K562 (cell line): ENCODE measurements around the gene ZIC2. TPM values are rescaled to one million over a fixed set of nuclear protein-coding genes. Genes with fewer than 3 reads are reported as not detected.

ENCODE experiments used
- CCNT2 ChIP-seq: IDR thresholded peaks from 2 replicates; pipeline ENCODE4 v1.6.1; 2011; ENCODE audit warnings: borderline replicate concordance, low read depth, mild to moderate bottlenecking, moderate library complexity, mixed read lengths, low read length; ENCODE audit not compliant: insufficient read length; ENCODE audit errors: extremely low read depth
- CEBPZ ChIP-seq: fragments of 150-350 bp; IDR thresholded peaks from 2 replicates; pipeline ENCODE4 v1.6.1; 2014; ENCODE audit warnings: low read depth, mild to moderate bottlenecking, low read length, borderline replicate concordance
- CHCHD3 ChIP-seq: fragments of 250-450 bp; sonication (Bioruptor Pico); IDR thresholded peaks from 2 replicates; pipeline ENCODE4 v2.1.2; 2022; ENCODE audit warnings: mild to moderate bottlenecking
- CREB3L1 ChIP-seq: fragments of 450-650 bp; IDR thresholded peaks from 2 replicates; pipeline ENCODE4 v1.6.1; 2014; ENCODE audit warnings: low read depth, mild to moderate bottlenecking, moderate library complexity, borderline replicate concordance
- CREB5 ChIP-seq: fragments of 250-450 bp; sonication (Bioruptor Pico); IDR thresholded peaks from 2 replicates; pipeline ENCODE4 v1.5.0; 2020; ENCODE audit warnings: mild to moderate bottlenecking
- EWSR1 ChIP-seq: fragments of 450-650 bp; IDR thresholded peaks from 2 replicates; pipeline ENCODE4 v1.6.1; 2018; ENCODE audit warnings: borderline replicate concordance, mild to moderate bottlenecking, low read depth, moderate library complexity; ENCODE audit not compliant: partially characterized antibody
- KAT2B ChIP-seq: IDR thresholded peaks from one replicate; pipeline ENCODE4 v1.6.1; 2012; ENCODE audit warnings: low read depth, mild to moderate bottlenecking, control low read depth, inconsistent platforms, low read length, moderate library complexity
- NR3C1 ChIP-seq: sonication (generic); formaldehyde crosslinking; IDR thresholded peaks from 2 replicates; pipeline ENCODE4 v1.8.1; 2022; ENCODE audit warnings: missing genetic modification reagents
- POLR2G ChIP-seq: fragments of 200-400 bp; formaldehyde crosslinking; IDR thresholded peaks from 2 replicates; pipeline ENCODE4 v1.6.1; 2017; ENCODE audit warnings: low read depth, mild to moderate bottlenecking, antibody characterized with exemption, low read length, moderate library complexity
- RNF2 ChIP-seq: sonication (generic); IDR thresholded peaks from 2 replicates; pipeline ENCODE4 v1.6.1; 2016
- SP2 ChIP-seq: IDR thresholded peaks from 2 replicates; pipeline ENCODE4 v1.6.1; 2011; ENCODE audit warnings: mild to moderate bottlenecking, low read depth, low read length, moderate library complexity; ENCODE audit not compliant: poor library complexity, severe bottlenecking; ENCODE audit errors: extremely low read depth
- TFAP4 ChIP-seq: sonication (generic); formaldehyde crosslinking; IDR thresholded peaks from 2 replicates; pipeline ENCODE4 v1.8.0; 2022; ENCODE audit warnings: missing genetic modification reagents, mild to moderate bottlenecking, moderate library complexity, borderline replicate concordance
- ZBTB5 ChIP-seq: fragments of 450-650 bp; IDR thresholded peaks from 2 replicates; pipeline ENCODE4 v1.6.1; 2017; ENCODE audit warnings: antibody characterized with exemption
- ZNF395 ChIP-seq: fragments of 200-800 bp; sonication (Bioruptor generic); IDR thresholded peaks from 2 replicates; pipeline ENCODE4 v1.6.1; 2017; ENCODE audit warnings: missing genetic modification characterization, missing compliant biosample characterization
- polyA plus RNA-seq, 8 experiments: library from polyadenylated mRNA; depleted of rRNA in 4 of 8; stranded (reverse) in 5 of 8; unstranded in 3 of 8; fragments of >200 nt; fragmentation: Nextera tagmentation in 2 of 8; fragmentation: Illumina TruSeq in 1 of 8; extraction: Ambion mirVana in 2 of 8; extraction: Trizol in 1 of 8; gene quantifications; 2 replicates each; pipeline versions ENCODE4 v1.2.1 to v1.2.3, GENCODE V29; 2011 to 2014; ENCODE audit warnings: inconsistent platforms in 1 of 8, missing spikeins in 1 of 8
- total RNA-seq, 7 experiments: library from RNA; depleted of rRNA in 6 of 7; stranded (reverse); fragments of >200 nt in 6 of 7; fragmentation: Illumina TruSeq in 2 of 7; extraction: Trizol in 2 of 7; gene quantifications; 2 replicates each; pipeline versions ENCODE4 v1.2.1 to v1.2.3, GENCODE V29; 2011 to 2021; ENCODE audit warnings: low replicate concordance in 1 of 7

The ZIC2 gene
- total and polyA plus RNA-seq, 9 of the 15 experiments (the other 6 are each of a cell fraction or from before 2014, with no cell fraction given), result 1.8 to 18.0 (median 4.5) TPM

- TF ChIP-seq CEBPZ (no peak), ZNF395 (no peak; the same call in 1 of the 2 replicates), POLR2G (peak; percentile 74), ZBTB5 (no peak), CREB5 (CRISPR knock-in tag) (no peak), TFAP4 (CRISPR knock-in tag) (peak; percentile 54; the same call in 1 of the 2 replicates), EWSR1 (no peak), CREB3L1 (peak; percentile 77; the same call in 1 of the 2 replicates), RNF2 (peak; percentile 54; the same call in 1 of the 2 replicates), SP2 (no peak), NR3C1 (CRISPR knock-in tag) (0 out of 2 replicates have a peak, but pooled peaks have one; percentile 27), CHCHD3 (CRISPR knock-in tag) (no peak), CCNT2 (peak; percentile 54), KAT2B (no peak)
Observed at GRCh38 chr13:99969919-99970650, 11.5 kb upstream of the ZIC2 start (continued).
